Stimulated activated CD8-positive, alpha-beta memory T cell treated with anti-CD3 and anti-CD28 coated beads, Interleukin-15, amount 100 ng/mL, for 1 hour (primary cell): ENCODE results near the gene MRPS24.
"Not testable (repeated sequence)": the region's sequence is repeated elsewhere in the genome, so short reads cannot be mapped to it uniquely, and the experiment has no call there.

Experiments
- DNase-seq: peaks from one replicate; pipeline ENCODE4 v3.0.0-alpha.2; 2020; ENCODE audit warnings: low read depth

MRPS24 gene

GRCh38 chr7:43838201-43838658 is 31.1 kb downstream of the MRPS24 start:
- DNase-seq, result no peak

- no peak for DNase-seq
These were observed 34.7 kb downstream of the MRPS24 start for GRCh38 chr7:43834463-43835251.

- DNase-seq, result not testable (repeated sequence)
These were observed 38.4 kb downstream of the MRPS24 start for GRCh38 chr7:43830917-43831316.

GRCh38 chr7:43825391-43825808 is 43.9 kb downstream of the MRPS24 start:
- no peak for DNase-seq

- no peak for DNase-seq
These were observed 44.4 kb downstream of the MRPS24 start for GRCh38 chr7:43824963-43825362.

GRCh38 chr7:43824513-43824912 is 44.8 kb downstream of the MRPS24 start:
- not testable (repeated sequence) for DNase-seq

GRCh38 chr7:43823941-43824340 is 45.4 kb downstream of the MRPS24 start:
- DNase-seq, result no peak

- DNase-seq, result not testable (repeated sequence)
These were observed 45.9 kb downstream of the MRPS24 start for GRCh38 chr7:43823425-43823824.
